ENCODE data around the gene CRYGD. TPM values are rescaled to one million over a fixed set of nuclear protein-coding genes. Genes with fewer than 3 reads are reported as not detected.
"Not testable (repeated sequence)": the region's sequence is repeated elsewhere in the genome, so short reads cannot be mapped to it uniquely, and the experiment has no call there.

CRYGD gene
- total RNA-seq, 1 donor from 2014 or later: not detected

- DNase-seq (ENCODE audit: low spot score): no peak
These were observed 5.7 kb upstream of the CRYGD start, which contains the start of gene CRYGC for GRCh38 chr2:208129744-208130711. Gene CRYGC (minus strand): TSS chr2:208129828. CDS start chr2:208129792, 36 bp downstream.

- no peak for DNase-seq (ENCODE audit: low spot score)
These were observed 3.8 kb upstream of the CRYGD start for GRCh38 chr2:208128136-208128535.

GRCh38 chr2:208127090-208127489 lies 2.8 kb upstream of the CRYGD start:
- DNase-seq (ENCODE audit: low spot score): no peak

GRCh38 chr2:208125251-208125650 lies 927 bp upstream of the CRYGD start:
- no peak for DNase-seq (ENCODE audit: low spot score)

- no peak for DNase-seq (ENCODE audit: low spot score)
These were observed 2.1 kb downstream of the CRYGD start for GRCh38 chr2:208122248-208122647.

GRCh38 chr2:208118918-208119317 lies 5.4 kb downstream of the CRYGD start:
- no peak for DNase-seq (ENCODE audit: low spot score)

GRCh38 chr2:208117390-208117789 lies 6.9 kb downstream of the CRYGD start:
- DNase-seq (ENCODE audit: low spot score): not testable (repeated sequence)

GRCh38 chr2:208112969-208113368 lies 11.4 kb downstream of the CRYGD start:
- no peak for DNase-seq (ENCODE audit: low spot score)

- not testable (repeated sequence) for DNase-seq (ENCODE audit: low spot score)
These were observed 12.0 kb downstream of the CRYGD start for GRCh38 chr2:208112273-208112745.

- no peak for DNase-seq (ENCODE audit: low spot score)
These were observed 20.7 kb downstream of the CRYGD start for GRCh38 chr2:208103616-208104015.

- no peak for DNase-seq (ENCODE audit: low spot score)
These were observed 22.4 kb downstream of the CRYGD start for GRCh38 chr2:208101716-208102631.

- no peak for DNase-seq (ENCODE audit: low spot score)
These were observed 24.4 kb downstream of the CRYGD start for GRCh38 chr2:208099682-208100470.

GRCh38 chr2:208098701-208099100 lies 25.6 kb downstream of the CRYGD start:
- DNase-seq (ENCODE audit: low spot score): not testable (repeated sequence)

GRCh38 chr2:208098267-208098666 lies 26.1 kb downstream of the CRYGD start:
- no peak for DNase-seq (ENCODE audit: low spot score)

- no peak for DNase-seq (ENCODE audit: low spot score)
These were observed 26.5 kb downstream of the CRYGD start for GRCh38 chr2:208097801-208098200.

GRCh38 chr2:208097313-208097712 lies 27.0 kb downstream of the CRYGD start:
- no peak for DNase-seq (ENCODE audit: low spot score)

GRCh38 chr2:208096080-208096479 lies 28.2 kb downstream of the CRYGD start:
- no peak for DNase-seq (ENCODE audit: low spot score)

GRCh38 chr2:208093128-208093527 lies 31.2 kb downstream of the CRYGD start:
- DNase-seq (ENCODE audit: low spot score): no peak

GRCh38 chr2:208092093-208092832 lies 32.1 kb downstream of the CRYGD start:
- DNase-seq (ENCODE audit: low spot score): peak; percentile 33

GRCh38 chr2:208090420-208090819 lies 33.9 kb downstream of the CRYGD start:
- DNase-seq (ENCODE audit: low spot score): no peak

- DNase-seq (ENCODE audit: low spot score): no peak
These were observed 38.3 kb downstream of the CRYGD start for GRCh38 chr2:208086029-208086428.
